Measurements from ENCODE around the gene LMBRD2.

GRCh38 chr5:36179950-36180349, 28.3 kb upstream of the LMBRD2 start:
- TF ChIP-seq CTCF (conservative IDR thresholded peaks at IDR 0.05 in 1 of 2, IDR thresholded peaks at IDR 0.05 in 1 of 2; ENCODE audit: low read depth in 1 of 2, low read length in 2 of 2), result no peak
- TF ChIP-seq EZH2 (IDR thresholded peaks at IDR 0.05; ENCODE audit: low read length, missing control alignments), result no peak

Measured in fibroblast of lung (primary cell).